ENCODE data around the gene NDFIP2.

DNA sequence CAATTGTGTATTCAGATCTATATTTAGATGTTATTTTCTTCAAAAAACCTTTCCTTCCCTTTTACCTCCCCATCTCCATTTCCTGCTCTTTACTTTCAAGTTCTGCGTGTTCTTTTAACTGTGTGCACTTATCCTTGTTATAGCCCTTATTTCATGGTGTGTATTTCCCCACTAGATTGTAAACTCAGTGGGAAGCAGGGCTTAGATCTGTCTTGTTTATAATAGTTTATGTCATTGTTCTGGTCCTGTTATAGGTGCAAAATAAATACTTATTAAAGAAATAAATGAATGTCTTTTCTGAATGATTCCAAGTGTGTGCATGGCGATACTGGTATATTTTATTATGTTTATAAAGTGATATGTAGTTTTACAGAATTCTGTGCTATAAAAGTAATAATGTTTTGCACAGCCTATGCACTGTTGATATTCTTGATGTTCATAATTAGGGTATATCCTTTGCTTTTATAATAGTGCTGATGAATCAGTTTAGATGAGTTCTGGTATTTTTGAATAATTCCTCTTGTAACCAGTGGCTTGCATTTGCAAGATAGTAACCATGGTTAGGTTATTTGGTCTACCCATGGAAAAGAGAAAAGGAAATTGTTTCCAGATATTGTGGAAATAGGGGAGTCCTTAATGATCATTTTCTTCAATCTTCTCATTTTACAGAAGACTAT lies 12.1 kb downstream of the NDFIP2 start:
- no peak for TF ChIP-seq EZH2 (IDR thresholded peaks at IDR 0.05; ENCODE audit: borderline replicate concordance, low read length)
- TF ChIP-seq, protein P1, sequence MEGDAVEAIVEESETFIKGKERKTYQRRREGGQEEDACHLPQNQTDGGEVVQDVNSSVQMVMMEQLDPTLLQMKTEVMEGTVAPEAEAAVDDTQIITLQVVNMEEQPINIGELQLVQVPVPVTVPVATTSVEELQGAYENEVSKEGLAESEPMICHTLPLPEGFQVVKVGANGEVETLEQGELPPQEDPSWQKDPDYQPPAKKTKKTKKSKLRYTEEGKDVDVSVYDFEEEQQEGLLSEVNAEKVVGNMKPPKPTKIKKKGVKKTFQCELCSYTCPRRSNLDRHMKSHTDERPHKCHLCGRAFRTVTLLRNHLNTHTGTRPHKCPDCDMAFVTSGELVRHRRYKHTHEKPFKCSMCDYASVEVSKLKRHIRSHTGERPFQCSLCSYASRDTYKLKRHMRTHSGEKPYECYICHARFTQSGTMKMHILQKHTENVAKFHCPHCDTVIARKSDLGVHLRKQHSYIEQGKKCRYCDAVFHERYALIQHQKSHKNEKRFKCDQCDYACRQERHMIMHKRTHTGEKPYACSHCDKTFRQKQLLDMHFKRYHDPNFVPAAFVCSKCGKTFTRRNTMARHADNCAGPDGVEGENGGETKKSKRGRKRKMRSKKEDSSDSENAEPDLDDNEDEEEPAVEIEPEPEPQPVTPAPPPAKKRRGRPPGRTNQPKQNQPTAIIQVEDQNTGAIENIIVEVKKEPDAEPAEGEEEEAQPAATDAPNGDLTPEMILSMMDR (conservative IDR thresholded peaks at IDR 0.05 in 1 of 2, IDR thresholded peaks at IDR 0.05 in 1 of 2; ENCODE audit: extremely low read depth in 1 of 2, insufficient read depth in 1 of 2, low read depth in 1 of 2, low read length in 2 of 2) = no peak
